AG04450 (cell line): ENCODE data around the gene YIPF3. TPM values are rescaled to one million over a fixed set of nuclear protein-coding genes. Genes with fewer than 3 reads are reported as not detected.
"Not testable (repeated sequence)": the region's sequence is repeated elsewhere in the genome, so short reads cannot be mapped to it uniquely, and the experiment has no call there.

ENCODE experiments used
- CTCF ChIA-PET: fragments of 300-600, 350-600 bp; formaldehyde crosslinking; extraction: SDS; loops from one replicate; lab custom pipeline; 2022; ENCODE audit warnings: antibody characterized with exemption, inconsistent platforms; lab: Charles Lee
- POLR2A ChIA-PET: fragments of 350-600 bp; formaldehyde crosslinking; extraction: SDS; loops from one replicate; lab custom pipeline; 2021; ENCODE audit warnings: antibody characterized with exemption, inconsistent platforms; lab: Yijun Ruan, JAX
- DNase-seq: peaks from one replicate; pipeline ENCODE4 v3.0.0-alpha.2; 2011; ENCODE audit warnings: low read depth, low spot score
- H3K27ac ChIP-seq: one replicate; pipeline ENCODE4 v1.5.1; 2012; ENCODE audit warnings: low read depth, low read length, control low read depth
- H3K27me3 ChIP-seq: one replicate; pipeline ENCODE4 v1.6.0; 2012; ENCODE audit warnings: low read length; ENCODE audit not compliant: control insufficient read depth, insufficient read depth
- H3K4me3 ChIP-seq: 2 replicates; pipeline ENCODE4 v1.5.1; 2011; ENCODE audit warnings: mild to moderate bottlenecking, low read depth, low read length, control low read depth
- H3K9me3 ChIP-seq: 2 replicates; pipeline ENCODE4 v1.5.1; 2012; ENCODE audit warnings: low read length; ENCODE audit not compliant: control insufficient read depth, insufficient read depth
- polyA plus RNA-seq: library from polyadenylated mRNA; depleted of rRNA; stranded (reverse); fragments of >200 nt; gene quantifications from 2 replicates; pipeline ENCODE4 v1.2.3, GENCODE V29; 2011
- TF ChIP-seq, protein P1 (sequence below): IDR thresholded peaks from 2 replicates; pipeline ENCODE4 v1.5.1; 2011; ENCODE audit warnings: low read depth, low read length, control low read depth, inconsistent platforms

The YIPF3 gene
- polyA plus RNA-seq, 1 experiment = 262 TPM

DNA sequence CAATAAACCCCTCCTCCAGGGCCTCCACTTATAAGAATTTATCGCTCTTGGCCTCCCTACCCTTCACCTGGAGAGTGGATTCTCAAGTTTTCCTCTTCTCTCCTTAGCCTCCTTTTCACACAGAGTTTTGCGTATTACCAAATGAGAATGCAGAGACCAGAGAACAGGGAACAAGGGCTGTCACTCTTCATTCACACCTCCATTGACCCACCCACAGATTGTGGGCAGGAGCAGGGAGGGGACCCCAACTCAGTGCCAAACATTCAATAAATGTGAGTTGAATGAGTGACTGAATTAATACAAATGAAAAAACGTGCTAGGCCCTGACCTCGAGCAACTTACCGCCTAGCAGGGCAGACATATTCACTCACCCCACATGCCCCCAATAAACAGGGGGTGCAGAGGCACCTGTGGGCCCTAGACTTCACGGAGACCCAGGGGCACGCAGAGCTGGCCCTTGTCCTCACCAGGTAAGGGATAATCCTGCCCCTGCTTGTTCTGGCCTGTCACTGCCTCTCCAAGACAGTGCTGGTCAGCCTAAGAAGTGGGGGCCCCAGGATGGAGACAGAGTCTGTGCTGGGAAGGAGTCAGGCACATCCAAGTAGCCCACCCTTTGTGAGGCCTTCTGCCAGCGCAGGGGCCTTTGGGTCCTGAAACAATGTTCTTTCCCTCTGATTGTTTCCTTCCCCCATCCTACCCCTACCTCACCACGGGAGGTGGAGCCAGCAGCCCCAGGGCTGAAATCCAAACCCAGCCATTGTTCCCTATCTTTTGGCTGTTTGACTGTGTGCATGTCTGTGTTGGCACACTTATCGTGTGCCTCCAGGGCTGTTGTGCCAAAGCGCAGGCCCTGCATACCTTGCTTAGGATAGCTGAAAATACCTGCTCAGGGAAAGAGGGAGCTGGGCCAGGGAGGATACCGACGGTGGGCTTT lies 47.7 kb downstream of the YIPF3 start:
- ChIA-PET POLR2A (no interaction called here), CTCF (no interaction called here)
- H3K27ac ChIP-seq = no peak overlapping the region
- DNase-seq = no peak
- H3K9me3 ChIP-seq = no peaks in the 10 kb centered on the region
- no peak overlapping the region for H3K4me3 ChIP-seq
- peaks cover 2% of the 10 kb centered on the region for H3K27me3 ChIP-seq
- TF ChIP-seq, protein P1, sequence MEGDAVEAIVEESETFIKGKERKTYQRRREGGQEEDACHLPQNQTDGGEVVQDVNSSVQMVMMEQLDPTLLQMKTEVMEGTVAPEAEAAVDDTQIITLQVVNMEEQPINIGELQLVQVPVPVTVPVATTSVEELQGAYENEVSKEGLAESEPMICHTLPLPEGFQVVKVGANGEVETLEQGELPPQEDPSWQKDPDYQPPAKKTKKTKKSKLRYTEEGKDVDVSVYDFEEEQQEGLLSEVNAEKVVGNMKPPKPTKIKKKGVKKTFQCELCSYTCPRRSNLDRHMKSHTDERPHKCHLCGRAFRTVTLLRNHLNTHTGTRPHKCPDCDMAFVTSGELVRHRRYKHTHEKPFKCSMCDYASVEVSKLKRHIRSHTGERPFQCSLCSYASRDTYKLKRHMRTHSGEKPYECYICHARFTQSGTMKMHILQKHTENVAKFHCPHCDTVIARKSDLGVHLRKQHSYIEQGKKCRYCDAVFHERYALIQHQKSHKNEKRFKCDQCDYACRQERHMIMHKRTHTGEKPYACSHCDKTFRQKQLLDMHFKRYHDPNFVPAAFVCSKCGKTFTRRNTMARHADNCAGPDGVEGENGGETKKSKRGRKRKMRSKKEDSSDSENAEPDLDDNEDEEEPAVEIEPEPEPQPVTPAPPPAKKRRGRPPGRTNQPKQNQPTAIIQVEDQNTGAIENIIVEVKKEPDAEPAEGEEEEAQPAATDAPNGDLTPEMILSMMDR = no peak

DNA sequence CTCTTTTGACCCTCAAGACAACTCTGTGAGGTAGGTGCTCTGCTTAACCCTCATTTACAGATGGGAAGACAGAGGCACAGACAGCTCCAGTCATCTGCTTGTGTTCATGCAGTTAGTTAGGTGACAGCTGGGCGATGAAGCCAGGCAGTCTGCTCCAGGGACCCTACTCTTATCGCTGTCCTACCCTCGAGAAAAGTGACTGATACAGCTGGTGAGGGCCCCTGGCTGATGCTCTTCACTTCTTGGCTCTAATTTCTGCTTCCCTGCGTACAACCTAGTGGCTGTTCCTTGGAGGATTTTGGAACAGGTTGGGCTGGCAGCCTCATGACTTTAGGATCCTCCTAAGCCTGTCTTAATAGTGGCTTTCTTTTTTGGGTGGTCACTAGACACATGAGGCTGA lies 48.5 kb downstream of the YIPF3 start:
- Histone ChIP-seq H3K9me3 (no peaks in the 10 kb centered on the region), H3K27me3 (peaks cover 2% of the 10 kb centered on the region), H3K27ac (no peak overlapping the region), H3K4me3 (no peak overlapping the region)
- ChIA-PET CTCF (no interaction called here), POLR2A (no interaction called here)
- DNase-seq = no peak
- TF ChIP-seq, protein P1 = no peak

DNA sequence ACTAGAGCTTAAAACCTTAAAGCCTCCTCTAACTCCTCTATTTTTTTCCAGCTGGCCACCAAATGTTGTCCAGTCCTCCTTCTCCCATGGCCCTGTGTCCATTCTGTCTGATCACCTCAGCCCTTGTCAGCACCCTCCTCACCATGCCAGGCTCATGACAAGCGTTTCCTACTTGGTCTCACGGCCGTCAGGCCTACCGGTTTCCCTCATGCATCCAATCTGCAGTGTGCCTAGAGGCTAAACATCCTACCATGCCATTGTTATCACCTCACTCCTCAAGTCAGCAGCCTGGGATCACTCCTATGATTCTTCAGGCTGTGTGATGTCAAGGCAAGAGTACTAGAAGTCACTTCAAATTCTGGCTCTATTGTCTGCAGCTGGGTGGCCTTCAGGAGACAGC lies 49.0 kb downstream of the YIPF3 start:
- ChIA-PET CTCF (no interaction called here), POLR2A (no interaction called here)
- Histone ChIP-seq H3K4me3 (no peak overlapping the region), H3K27ac (no peak overlapping the region), H3K27me3 (peaks cover 5% of the 10 kb centered on the region), H3K9me3 (no peaks in the 10 kb centered on the region)
- TF ChIP-seq, protein P1 = no peak
- no peak for DNase-seq

DNA sequence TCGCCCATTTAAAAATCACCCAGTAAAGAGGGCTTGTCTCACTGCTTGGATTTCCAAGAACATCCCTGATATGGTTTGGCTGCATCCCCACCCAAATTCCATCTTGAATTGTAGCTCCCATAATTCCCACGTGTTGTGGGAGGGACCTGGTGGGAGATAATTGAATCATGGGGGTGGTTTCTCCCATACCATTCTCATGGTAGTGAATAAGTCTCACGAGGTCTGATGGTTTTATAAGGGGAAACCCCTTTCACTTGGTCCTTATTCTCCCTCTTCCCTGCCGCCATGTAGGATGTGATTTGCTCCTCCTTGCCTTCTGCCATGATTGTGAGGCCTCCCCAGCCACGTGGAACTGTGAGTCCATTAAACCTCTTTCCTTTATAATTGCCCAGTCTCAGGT lies 49.5 kb downstream of the YIPF3 start:
- CTCF ChIA-PET, H3K27me3 ChIP-seq: not testable (repeated sequence)

DNA sequence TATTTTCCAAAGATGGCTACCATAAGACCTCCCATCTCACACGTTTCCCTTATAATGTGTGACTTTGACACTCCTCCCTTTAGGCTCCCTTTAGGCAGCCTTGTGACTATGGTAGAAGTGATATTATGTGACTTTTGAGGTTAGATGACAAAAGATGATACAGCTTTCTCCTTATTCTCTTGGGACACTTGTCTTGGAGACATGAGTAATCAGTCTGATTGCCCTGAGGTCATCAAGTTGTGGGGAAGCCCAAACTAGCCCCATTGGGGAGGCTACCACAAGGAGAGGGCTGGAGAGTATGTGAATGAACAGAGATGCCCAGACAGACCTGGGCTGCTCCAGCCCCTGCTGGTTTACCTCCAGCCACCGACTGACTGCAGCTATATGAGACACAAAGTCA lies 50.8 kb downstream of the YIPF3 start:
- ChIA-PET CTCF (interaction anchor here (1.3 kb wide), 1 partner anchor 30 kb away, joined by 3 read pairs; no protein-coding TSS in a partner anchor), POLR2A (interaction anchor here (0.5 to 1.0 kb wide), 2 partner anchors 41 to 152 kb away, joined by 3 read pairs; no protein-coding TSS in a partner anchor)
- Histone ChIP-seq H3K9me3 (no peaks in the 10 kb centered on the region), H3K27me3 (peaks cover 9% of the 10 kb centered on the region), H3K27ac (no peak overlapping the region), H3K4me3 (no peak overlapping the region)
- TF ChIP-seq, protein P1 = no peak
- DNase-seq = no peak

More for the DNA sequence above, 49.5 kb downstream of the YIPF3 start:
- H3K9me3 ChIP-seq, H3K27ac ChIP-seq, DNase-seq, H3K4me3 ChIP-seq, POLR2A ChIA-PET: not testable (repeated sequence)
